CD4-positive, alpha-beta T cell treated with Interleukin-12 subunit alpha and Interleukin-12 subunit beta, for 1 hour (primary cell): ENCODE measurements around the gene FDX1.
"Not testable (repeated sequence)": the region's sequence is repeated elsewhere in the genome, so short reads cannot be mapped to it uniquely, and the experiment has no call there.

Experiments
- DNase-seq: peaks from one replicate; pipeline ENCODE4 v3.0.0-alpha.2; 2020

FDX1 gene

GRCh38 chr11:110429731-110430266 is at the start of gene FDX1:
Gene FDX1 (plus strand): TSS chr11:110429948. CDS start chr11:110430121, 173 bp downstream.
- peak; percentile 85 for DNase-seq

GRCh38 chr11:110380836-110381622 is 48.7 kb upstream of the FDX1 start:
- DNase-seq: no peak

GRCh38 chr11:110388231-110388630 is 41.5 kb upstream of the FDX1 start:
- peak; percentile 1 for DNase-seq

GRCh38 chr11:110389965-110390364 is 39.8 kb upstream of the FDX1 start:
- DNase-seq: no peak

GRCh38 chr11:110392056-110392455 is 37.7 kb upstream of the FDX1 start:
- no peak for DNase-seq

GRCh38 chr11:110397668-110398286 is 32.0 kb upstream of the FDX1 start:
- not testable (repeated sequence) for DNase-seq

- not testable (repeated sequence) for DNase-seq
These were observed 26.2 kb upstream of the FDX1 start for GRCh38 chr11:110403585-110403984.

- not testable (repeated sequence) for DNase-seq
These were observed 24.1 kb upstream of the FDX1 start for GRCh38 chr11:110405636-110406035.

- no peak for DNase-seq
These were observed 22.4 kb upstream of the FDX1 start for GRCh38 chr11:110407315-110407714.

GRCh38 chr11:110409174-110409573 is 20.6 kb upstream of the FDX1 start:
- DNase-seq: no peak

GRCh38 chr11:110410651-110411050 is 19.1 kb upstream of the FDX1 start:
- DNase-seq: no peak

GRCh38 chr11:110415081-110415480 is 14.7 kb upstream of the FDX1 start:
- DNase-seq: no peak

GRCh38 chr11:110421658-110422057 is 8.1 kb upstream of the FDX1 start:
- not testable (repeated sequence) for DNase-seq

- no peak for DNase-seq
These were observed 7.3 kb upstream of the FDX1 start for GRCh38 chr11:110422306-110422905.

- DNase-seq: no peak
These were observed 4.8 kb upstream of the FDX1 start for GRCh38 chr11:110424775-110425444.

- no peak for DNase-seq
These were observed 3.8 kb upstream of the FDX1 start for GRCh38 chr11:110425751-110426545.

GRCh38 chr11:110428040-110428439 is 1.7 kb upstream of the FDX1 start:
- no peak for DNase-seq

GRCh38 chr11:110428956-110429730 is 605 bp upstream of the FDX1 start:
- DNase-seq: peak; percentile 23

GRCh38 chr11:110430267-110431050 is 711 bp downstream of the FDX1 start:
- DNase-seq: peak; percentile 18

GRCh38 chr11:110431051-110431672 is 1.4 kb downstream of the FDX1 start:
- peak; percentile 17 for DNase-seq
